Measurements from ENCODE around the gene PMFBP1.

GRCh38 chr16:72098936-72099335, 73.0 kb downstream of the PMFBP1 start:
- no peak for TF ChIP-seq YY1 (IDR thresholded peaks at IDR 0.05; ENCODE audit: insufficient read depth, insufficient read length)
- TF ChIP-seq ZNF274 (IDR thresholded peaks at IDR 0.05; ENCODE audit: low read depth, low read length), result no peak

Data from NT2/D1 (cell line).